OCI-LY1 (cell line): Measurements from ENCODE around the gene FBXW4.

ENCODE experiments used
- H2AFZ ChIP-seq: fragments of 200-600 bp; sonication (generic), shearing (Covaris generic); 2 replicates; pipeline ENCODE4 v1.6.0; 2014; ENCODE audit warnings: antibody characterized with exemption, mild to moderate bottlenecking, low read length
- H3F3A ChIP-seq: fragments of 200-600 bp; sonication (generic), shearing (Covaris generic); 2 replicates; pipeline ENCODE4 v1.6.0; 2014; ENCODE audit warnings: mild to moderate bottlenecking, antibody characterized with exemption, low read length, moderate library complexity; ENCODE audit not compliant: insufficient read depth
- H3K27ac ChIP-seq: fragments of 200-600 bp; sonication (generic); 2 replicates; pipeline ENCODE4 v1.5.1; 2014; ENCODE audit warnings: low read length, mixed run types, mild to moderate bottlenecking, low read depth; ENCODE audit not compliant: poor library complexity, severe bottlenecking
- H3K27me3 ChIP-seq: fragments of 200-600 bp; sonication (generic); 2 replicates; pipeline ENCODE4 v1.6.0; 2014; ENCODE audit warnings: antibody characterized with exemption, mild to moderate bottlenecking, low read length, moderate library complexity; ENCODE audit not compliant: insufficient read depth
- H3K36me3 ChIP-seq: fragments of 200-600 bp; sonication (generic); 2 replicates; pipeline ENCODE4 v1.6.1; 2014; ENCODE audit warnings: mild to moderate bottlenecking, antibody characterized with exemption, low read length, moderate library complexity, mixed read lengths; ENCODE audit not compliant: insufficient read depth
- H3K4me1 ChIP-seq: fragments of 200-600 bp; sonication (generic); 2 replicates; pipeline ENCODE4 v1.5.1; 2014; ENCODE audit warnings: mild to moderate bottlenecking, low read length, moderate library complexity; ENCODE audit not compliant: insufficient read depth, severe bottlenecking
- H3K4me2 ChIP-seq: fragments of 200-600 bp; sonication (generic), shearing (Covaris generic); 2 replicates; pipeline ENCODE4 v1.6.1; 2014; ENCODE audit warnings: low read length
- H3K4me3 ChIP-seq: fragments of 200-600 bp; sonication (generic); 2 replicates; pipeline ENCODE4 v1.5.1; 2014; ENCODE audit warnings: low read length, low read depth, mild to moderate bottlenecking, mixed read lengths; ENCODE audit not compliant: poor library complexity, severe bottlenecking
- H3K79me2 ChIP-seq: fragments of 200-600 bp; shearing (Covaris generic); 2 replicates; pipeline ENCODE4 v1.6.1; 2016; ENCODE audit warnings: mixed run types, low read length, mixed read lengths; ENCODE audit not compliant: insufficient read depth
- H3K9ac ChIP-seq: fragments of 200-600 bp; sonication (generic), shearing (Covaris generic); 2 replicates; pipeline ENCODE4 v1.6.1; 2014; ENCODE audit warnings: mild to moderate bottlenecking, low read length, mixed read lengths
- H3K9me2 ChIP-seq: fragments of 200-600 bp; sonication (generic), shearing (Covaris generic); 2 replicates; pipeline ENCODE4 v1.6.1; 2014; ENCODE audit warnings: low read depth, mild to moderate bottlenecking, low read length, mixed read lengths
- H3K9me3 ChIP-seq: fragments of 200-600 bp; shearing (Covaris generic); 2 replicates; pipeline ENCODE4 v1.6.1; 2014; ENCODE audit warnings: low read length, mixed read lengths
- H4K20me1 ChIP-seq: fragments of 200-600 bp; sonication (generic), shearing (Covaris generic); 2 replicates; pipeline ENCODE4 v1.6.0; 2016; ENCODE audit warnings: mild to moderate bottlenecking, low read length; ENCODE audit not compliant: insufficient read depth
- CTCF ChIP-seq: fragments of 200-600 bp; sonication (generic), shearing (Covaris generic); IDR thresholded peaks from 2 replicates; pipeline ENCODE4 v1.5.1; 2017; ENCODE audit warnings: mild to moderate bottlenecking, antibody characterized with exemption, low read length, moderate library complexity, mixed read lengths
- EZH2 ChIP-seq: fragments of 200-600 bp; sonication (generic), shearing (Covaris generic); IDR thresholded peaks from 2 replicates; pipeline ENCODE4 v1.8.0; 2017; ENCODE audit warnings: borderline replicate concordance, mixed run types, mild to moderate bottlenecking, antibody characterized with exemption, low read length, moderate library complexity, mixed read lengths

Gene FBXW4

DNA sequence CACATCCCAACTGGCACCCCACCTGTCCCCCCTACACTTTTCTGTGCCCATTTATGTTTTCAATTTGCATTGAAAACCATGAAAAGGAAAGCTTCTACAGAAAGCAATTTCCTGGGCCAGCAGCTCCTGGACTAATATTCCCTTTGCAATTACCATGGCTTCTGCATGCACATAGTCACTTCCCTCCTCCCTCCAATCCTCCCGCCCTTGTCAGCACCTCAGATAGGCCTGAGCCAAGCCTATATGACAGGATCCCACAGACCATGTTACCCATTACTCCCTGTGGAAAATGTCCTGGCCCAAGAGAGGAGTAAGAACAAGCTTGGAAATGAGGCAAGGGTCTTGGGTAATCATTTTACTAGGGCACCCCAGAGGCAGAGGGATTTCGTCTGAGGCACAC, 38.1 kb downstream of the FBXW4 start:
- no peak overlapping the region for H2AFZ ChIP-seq
- H3K4me3 ChIP-seq, result no peak overlapping the region
- H3K27ac ChIP-seq, result no peak overlapping the region
- H3K9me3 ChIP-seq, result no peaks in the 10 kb centered on the region
- H3K9ac ChIP-seq, result no peak overlapping the region
- no peak overlapping the region for H3K4me2 ChIP-seq
- no peaks in the 10 kb centered on the region for H4K20me1 ChIP-seq
- no peaks in the 10 kb centered on the region for H3F3A ChIP-seq
- no peaks in the 10 kb centered on the region for H3K79me2 ChIP-seq
- H3K4me1 ChIP-seq, result no peaks in the 10 kb centered on the region
- H3K27me3 ChIP-seq, result no peaks in the 10 kb centered on the region
- H3K9me2 ChIP-seq, result no peaks in the 10 kb centered on the region
- peaks cover 31% of the 10 kb centered on the region for H3K36me3 ChIP-seq
- no peak for TF ChIP-seq EZH2
- TF ChIP-seq CTCF, result no peak

GRCh38 chr10:101655570-101655969, 39.4 kb downstream of the FBXW4 start:
- Histone ChIP-seq H3K4me2 (no peak overlapping the region), H3K27me3 (no peaks in the 10 kb centered on the region), H3K4me1 (no peaks in the 10 kb centered on the region), H3K9me2 (no peaks in the 10 kb centered on the region), H3K27ac (no peak overlapping the region), H3K36me3 (peaks cover 22% of the 10 kb centered on the region), H4K20me1 (no peaks in the 10 kb centered on the region), H2AFZ (no peak overlapping the region), H3K4me3 (no peak overlapping the region), H3K9me3 (no peaks in the 10 kb centered on the region), H3K9ac (no peak overlapping the region), H3K79me2 (no peaks in the 10 kb centered on the region), H3F3A (no peaks in the 10 kb centered on the region)
- TF ChIP-seq EZH2, result no peak
- TF ChIP-seq CTCF, result no peak

GRCh38 chr10:101653536-101653935, 41.4 kb downstream of the FBXW4 start:
- Histone ChIP-seq H3K9me2 (no peaks in the 10 kb centered on the region), H3K4me1 (no peaks in the 10 kb centered on the region), H3K27ac (no peak overlapping the region), H3K4me3 (no peak overlapping the region), H3K27me3 (no peaks in the 10 kb centered on the region), H3K9ac (no peak overlapping the region), H3F3A (no peaks in the 10 kb centered on the region), H3K9me3 (no peaks in the 10 kb centered on the region), H3K4me2 (no peak overlapping the region), H3K79me2 (no peaks in the 10 kb centered on the region), H3K36me3 (peaks cover 16% of the 10 kb centered on the region), H2AFZ (no peak overlapping the region), H4K20me1 (no peaks in the 10 kb centered on the region)
- no peak for TF ChIP-seq CTCF
- TF ChIP-seq EZH2, result no peak
